ENCODE data around the gene CDCP1.

The CDCP1 gene

GRCh38 chr3:45137656-45138181 lies 8.5 kb downstream of the CDCP1 start:
- DNase-seq (ENCODE audit: low spot score), result peak; percentile 46

GRCh38 chr3:45135959-45136358 lies 10.2 kb downstream of the CDCP1 start:
- no peak for DNase-seq (ENCODE audit: low spot score)

GRCh38 chr3:45134758-45135521 lies 11.2 kb downstream of the CDCP1 start:
- DNase-seq (ENCODE audit: low spot score), result peak; percentile 64

DNA sequence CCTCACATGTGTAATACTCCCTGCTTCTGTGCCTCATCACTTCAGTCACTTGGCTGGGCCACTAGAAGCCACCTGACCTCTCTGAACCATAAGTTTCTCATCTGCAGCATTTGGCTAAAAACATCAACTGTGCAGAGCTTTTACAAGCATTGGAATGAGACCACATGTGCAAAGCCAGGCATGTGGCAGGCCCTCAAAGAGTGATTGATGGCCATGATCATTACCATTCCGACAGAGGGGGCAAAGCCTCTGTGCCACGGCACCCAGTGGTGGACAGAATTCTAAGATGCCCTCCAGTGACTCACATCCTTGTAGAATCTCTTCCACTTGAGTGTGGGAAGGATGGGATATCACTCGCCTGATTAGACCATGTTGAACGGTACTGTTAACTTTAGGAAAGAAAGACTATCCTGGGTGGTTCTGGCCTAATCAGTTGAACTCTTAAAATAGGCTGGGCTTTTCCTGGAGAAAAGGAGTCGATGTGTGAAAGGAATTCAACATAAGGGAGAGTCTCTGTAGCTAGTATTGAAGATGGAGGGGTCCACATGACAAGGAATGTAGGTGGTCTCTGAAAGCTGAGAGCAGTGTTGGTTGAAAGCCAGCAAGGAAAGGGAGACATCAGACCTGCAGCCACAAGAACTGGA lies 13.5 kb downstream of the CDCP1 start:
- no peak for DNase-seq (ENCODE audit: low spot score)

- DNase-seq (ENCODE audit: low spot score), result no peak
Observed at GRCh38 chr3:45131201-45131600, 15.0 kb downstream of the CDCP1 start.

GRCh38 chr3:45130476-45130875 lies 15.7 kb downstream of the CDCP1 start:
- no peak for DNase-seq (ENCODE audit: low spot score)

DNA sequence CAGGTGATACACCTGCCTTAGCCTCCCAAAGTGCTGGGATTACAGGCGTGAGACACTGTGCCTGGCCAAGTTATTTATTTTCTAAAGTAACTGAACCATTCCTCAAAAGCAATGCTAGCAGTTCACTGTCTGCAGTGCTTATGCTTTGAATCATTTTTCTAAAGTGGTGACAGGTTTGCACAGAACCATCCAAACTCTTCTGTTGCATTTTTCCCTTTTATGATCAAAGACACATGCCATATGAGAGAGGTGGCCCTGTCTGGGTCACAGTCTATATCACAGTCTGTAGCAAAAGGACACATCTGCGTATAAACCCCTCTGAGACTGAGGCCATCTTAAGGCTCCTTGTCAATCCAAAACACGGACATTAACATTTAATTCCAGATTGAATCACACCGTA lies 17.2 kb downstream of the CDCP1 start:
- no peak for DNase-seq (ENCODE audit: low spot score)

- no peak for DNase-seq (ENCODE audit: low spot score)
Observed at GRCh38 chr3:45127130-45127822, 18.9 kb downstream of the CDCP1 start.

- DNase-seq (ENCODE audit: low spot score), result no peak
Observed at GRCh38 chr3:45126730-45127129, 19.4 kb downstream of the CDCP1 start.

GRCh38 chr3:45125550-45126026 lies 20.6 kb downstream of the CDCP1 start:
- no peak for DNase-seq (ENCODE audit: low spot score)

GRCh38 chr3:45124956-45125355 lies 21.2 kb downstream of the CDCP1 start:
- no peak for DNase-seq (ENCODE audit: low spot score)

- DNase-seq (ENCODE audit: low spot score), result peak; percentile 83
Observed at GRCh38 chr3:45124352-45124751, 21.8 kb downstream of the CDCP1 start.

DNA sequence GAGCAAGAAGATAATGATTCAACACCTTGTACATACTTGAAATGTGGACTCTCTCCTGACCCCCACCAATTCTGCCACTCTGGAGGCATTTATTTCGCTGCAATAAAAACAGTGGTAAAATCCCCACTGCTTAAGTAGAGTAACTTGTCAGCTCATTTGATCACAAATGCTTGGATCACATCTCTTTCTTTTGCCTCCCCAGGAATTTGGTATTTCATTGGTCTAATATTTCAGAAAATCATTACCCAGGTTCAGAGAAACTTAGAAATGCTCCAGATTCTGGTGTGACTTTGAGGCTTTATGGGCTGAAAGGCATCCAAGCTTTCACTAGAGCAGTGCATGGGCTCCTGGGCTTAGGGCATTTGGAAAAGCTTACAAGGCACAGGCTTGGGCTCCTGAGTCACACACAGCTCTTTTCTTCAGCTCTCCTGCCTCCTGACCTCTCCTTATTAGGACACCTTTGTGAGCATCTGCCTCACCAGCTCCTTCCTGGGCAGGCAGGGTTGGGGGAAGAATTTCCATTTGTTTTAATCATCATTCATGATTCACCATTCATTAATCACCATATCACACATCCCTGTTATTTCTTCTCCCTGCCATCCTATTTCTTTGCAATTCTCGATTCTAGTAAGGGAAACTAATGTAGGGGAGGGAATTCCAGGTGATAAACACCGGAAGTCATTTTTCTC lies 22.5 kb downstream of the CDCP1 start:
- DNase-seq (ENCODE audit: low spot score), result peak; percentile 64

DNA sequence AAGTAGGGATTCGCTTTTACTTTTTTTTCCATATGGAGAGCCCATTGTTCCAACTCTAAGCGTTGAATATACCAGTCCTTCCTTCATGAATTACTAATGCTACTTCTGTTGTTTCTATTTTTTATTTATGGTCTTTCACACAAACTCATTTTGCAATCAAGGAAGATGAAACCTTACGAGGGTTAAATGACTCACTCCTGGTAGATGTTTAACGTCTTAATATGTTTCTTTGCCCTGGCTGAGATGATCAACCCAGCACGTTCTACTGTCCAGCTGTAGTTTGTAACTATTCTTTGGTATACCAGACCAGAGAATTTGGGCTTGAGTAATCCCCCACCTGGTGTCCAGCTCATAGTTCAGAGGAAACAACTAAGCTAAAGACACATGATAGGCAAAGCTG lies 23.1 kb downstream of the CDCP1 start:
- DNase-seq (ENCODE audit: low spot score), result peak; percentile 76

GRCh38 chr3:45120359-45121158 lies 25.6 kb downstream of the CDCP1 start:
- no peak for DNase-seq (ENCODE audit: low spot score)

DNA sequence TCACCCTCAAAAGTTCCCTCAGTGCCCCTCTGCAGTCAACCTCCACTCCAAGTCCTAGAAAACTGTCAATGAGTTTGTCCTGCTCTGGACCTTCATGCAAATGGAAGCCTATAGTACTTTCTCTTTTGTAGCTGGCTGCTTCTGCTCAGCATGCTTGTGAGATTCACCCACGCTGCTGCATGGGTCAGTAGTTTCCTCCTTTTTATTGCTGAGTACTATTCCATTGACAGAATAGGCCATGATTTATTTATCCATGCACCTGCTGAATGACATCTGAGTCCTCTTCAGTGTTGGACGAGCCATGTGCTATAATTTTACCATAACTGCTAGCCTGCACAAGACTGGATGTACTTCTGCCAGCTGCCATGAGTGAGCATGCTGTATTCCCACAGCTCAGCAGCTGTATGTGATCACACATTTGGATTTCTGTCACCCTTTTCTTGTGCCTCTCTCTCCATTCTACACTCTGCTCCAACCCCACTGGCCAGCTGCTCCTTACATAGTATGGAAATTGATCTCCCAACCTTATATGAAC lies 26.3 kb downstream of the CDCP1 start:
- no peak for DNase-seq (ENCODE audit: low spot score)

GRCh38 chr3:45119376-45119775 lies 26.8 kb downstream of the CDCP1 start:
- DNase-seq (ENCODE audit: low spot score), result no peak

GRCh38 chr3:45118615-45119071 lies 27.5 kb downstream of the CDCP1 start:
- no peak for DNase-seq (ENCODE audit: low spot score)

GRCh38 chr3:45116350-45116749 lies 29.8 kb downstream of the CDCP1 start:
- no peak for DNase-seq (ENCODE audit: low spot score)

DNA sequence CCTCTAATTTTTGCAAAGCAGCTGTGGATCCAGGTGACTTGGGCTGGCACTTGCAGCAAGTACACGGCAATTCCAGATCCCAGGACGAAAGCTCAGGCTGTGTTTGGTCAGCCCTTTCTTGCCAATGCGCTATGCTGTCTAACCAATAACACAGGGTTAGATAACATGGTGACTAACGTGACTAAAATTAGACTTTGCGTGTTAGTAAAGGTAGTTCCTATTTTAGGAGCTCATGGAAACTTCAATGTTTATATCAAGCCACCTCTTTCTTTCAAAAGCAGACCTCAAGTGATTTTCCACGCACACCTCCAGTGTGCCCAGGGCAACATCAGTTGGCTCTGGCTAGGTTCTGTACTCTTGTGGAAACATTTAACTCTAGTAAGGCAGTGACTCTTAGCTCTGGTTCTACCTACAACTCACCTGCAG lies 32.5 kb downstream of the CDCP1 start:
- no peak for DNase-seq (ENCODE audit: low spot score)

DNA sequence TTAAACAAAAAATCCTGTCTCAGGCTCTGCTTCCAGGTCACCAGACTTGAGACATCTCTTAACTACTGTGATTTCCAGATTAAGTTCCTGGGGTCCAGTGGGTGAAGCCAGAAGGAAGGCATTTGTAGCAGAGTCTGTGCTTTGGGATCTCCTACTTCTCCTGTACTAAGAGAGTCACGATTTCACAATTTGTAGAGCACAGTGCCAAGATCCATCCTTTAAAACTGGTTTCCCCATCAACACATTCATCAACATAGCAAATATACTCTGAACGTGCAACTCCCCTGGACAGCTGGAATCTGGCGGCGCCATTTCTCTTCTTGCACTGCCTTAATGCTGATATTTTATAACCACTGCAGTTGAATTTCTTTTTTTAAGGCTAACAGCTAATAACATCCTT lies 33.2 kb downstream of the CDCP1 start:
- DNase-seq (ENCODE audit: low spot score), result peak; percentile 45
